Activated naive CD8-positive, alpha-beta T cell treated with anti-CD3 and anti-CD28 coated beads, Interleukin-2, amount 10 ng/mL, durations not matched to agents 7 days and 5 days (primary cell): ENCODE results near the gene SRBD1. TPM values are rescaled to one million over a fixed set of nuclear protein-coding genes. Genes with fewer than 3 reads are reported as not detected.

ENCODE experiments used
- ATAC-seq: fragments of 150-1000 bp; cut with Tn5 transposase; one replicate; pipeline ENCODE4 v1.10.0; 2021; ENCODE audit warnings: low read depth, moderate library complexity
- POLR2A ChIA-PET: fragments of 350-600 bp; sonication (Branson Sonifier 250); formaldehyde crosslinking; loops from one replicate; lab custom pipeline; 2021; ENCODE audit warnings: antibody characterized with exemption; lab: Charles Lee
- DNase-seq: peaks from one replicate; pipeline ENCODE4 v3.0.0; 2021
- H3K27ac Mint-ChIP-seq: one replicate; pipeline ENCODE4 v1.8.0; 2022; ENCODE audit warnings: mild to moderate bottlenecking, mixed read lengths
- H3K27me3 Mint-ChIP-seq: one replicate; pipeline ENCODE4 v1.8.0; 2022; ENCODE audit warnings: mild to moderate bottlenecking, moderate library complexity, mixed read lengths
- H3K36me3 Mint-ChIP-seq: one replicate; pipeline ENCODE4 v1.8.0; 2021; ENCODE audit warnings: mild to moderate bottlenecking, mixed read lengths
- H3K4me1 Mint-ChIP-seq: one replicate; pipeline ENCODE4 v1.8.0; 2021; ENCODE audit warnings: mixed read lengths
- H3K4me3 Mint-ChIP-seq: one replicate; pipeline ENCODE4 v1.8.0; 2022; ENCODE audit warnings: mild to moderate bottlenecking, moderate library complexity, mixed read lengths
- H3K9me3 Mint-ChIP-seq: one replicate; pipeline ENCODE4 v1.8.0; 2021; ENCODE audit warnings: mixed read lengths
- total RNA-seq, 2 experiments: library from RNA; stranded (reverse); gene quantifications; one replicate each; pipeline ENCODE4 v1.2.3, GENCODE V29; 2021

Gene SRBD1
- total RNA-seq, 2 experiments from 2014 or later: 20.5 to 23.9 TPM

DNA sequence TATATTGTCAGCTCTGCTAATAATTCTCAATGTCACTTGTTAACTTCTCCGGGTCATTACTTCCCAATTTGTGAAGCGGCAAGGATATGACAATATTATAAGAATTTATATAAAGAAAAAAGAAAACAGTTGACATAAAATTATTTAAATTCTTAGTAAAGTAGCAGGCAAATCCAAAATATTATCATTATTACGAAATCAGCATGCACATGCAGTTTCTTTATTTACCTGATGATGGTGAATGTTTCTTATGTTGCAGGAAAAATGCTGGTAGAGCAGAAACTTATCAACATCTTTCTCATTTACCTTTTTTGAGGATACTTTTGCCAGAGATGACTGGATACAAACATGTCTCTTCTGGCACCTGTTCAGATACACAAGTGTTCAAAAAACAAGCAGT lies 38.1 kb downstream of the SRBD1 start:
- peaks cover 35% of the 10 kb centered on the region for H3K36me3 Mint-ChIP-seq
- ATAC-seq (no peak), DNase-seq (no peak)
- H3K27ac Mint-ChIP-seq: no peak overlapping the region
- no peaks in the 10 kb centered on the region for H3K27me3 Mint-ChIP-seq
- H3K4me3 Mint-ChIP-seq: no peak overlapping the region
- POLR2A ChIA-PET: no interaction called here
- peaks cover 6% of the 10 kb centered on the region for H3K4me1 Mint-ChIP-seq
- peaks cover 3% of the 10 kb centered on the region for H3K9me3 Mint-ChIP-seq

DNA sequence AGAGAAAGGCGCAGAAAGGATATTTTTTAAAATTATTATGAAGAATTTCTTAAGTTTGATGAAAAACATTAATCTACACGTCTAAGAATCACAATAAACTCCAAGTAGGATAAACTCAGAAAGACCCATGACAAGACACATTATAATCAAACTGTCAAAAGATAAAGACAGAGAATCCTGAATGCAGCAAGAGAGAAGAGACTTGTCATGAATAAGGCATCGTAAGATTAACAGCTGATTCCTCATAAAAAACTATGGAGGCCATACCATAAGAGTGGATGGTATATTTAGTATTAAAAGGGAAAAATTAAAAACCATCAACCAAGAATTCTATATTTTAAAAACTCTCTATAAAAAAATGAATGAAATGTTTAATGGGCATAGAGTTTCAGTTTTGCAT lies 39.1 kb downstream of the SRBD1 start:
- ATAC-seq (no peak), DNase-seq (no peak)
- Mint-ChIP-seq H3K36me3 (peaks cover 37% of the 10 kb centered on the region), H3K9me3 (peaks cover 3% of the 10 kb centered on the region), H3K27ac (no peak overlapping the region), H3K27me3 (no peaks in the 10 kb centered on the region), H3K4me1 (peaks cover 8% of the 10 kb centered on the region), H3K4me3 (no peak overlapping the region)
- POLR2A ChIA-PET: no interaction called here

DNA sequence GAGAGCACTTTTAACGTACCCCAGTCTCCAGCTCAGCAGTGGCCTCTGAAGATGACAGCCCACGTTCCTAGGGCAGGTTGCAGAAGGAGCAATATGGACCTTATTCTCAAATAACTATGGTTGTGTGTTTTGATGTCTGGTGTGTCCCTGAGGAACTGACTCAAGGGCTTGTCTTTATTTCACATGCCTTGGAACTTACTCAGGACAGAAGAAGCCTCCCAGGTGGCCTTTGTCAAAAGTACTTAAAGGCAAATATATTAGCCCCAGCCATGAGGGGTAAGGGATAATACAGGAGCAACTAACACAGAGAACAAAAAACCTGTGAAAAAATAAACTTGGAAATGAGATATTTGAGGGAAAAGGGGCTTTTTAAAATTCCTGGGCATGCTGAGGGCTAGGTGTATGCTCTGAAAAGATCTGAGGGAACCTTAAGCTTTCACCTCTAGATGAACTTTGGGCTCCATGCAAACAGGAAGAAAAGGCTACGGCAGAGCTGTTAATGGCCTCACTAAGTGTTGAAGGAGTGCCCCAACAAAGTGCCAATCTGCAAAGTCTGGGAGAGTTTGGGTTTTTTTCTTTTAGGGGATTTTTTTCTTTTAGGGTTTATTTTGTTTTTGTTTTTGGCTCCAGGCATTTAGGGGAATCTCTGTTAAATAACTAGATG lies 40.3 kb downstream of the SRBD1 start:
- peaks cover 3% of the 10 kb centered on the region for H3K9me3 Mint-ChIP-seq
- peaks cover 8% of the 10 kb centered on the region for H3K4me1 Mint-ChIP-seq
- ATAC-seq (no peak), DNase-seq (no peak)
- H3K4me3 Mint-ChIP-seq: no peak overlapping the region
- no peak overlapping the region for H3K27ac Mint-ChIP-seq
- H3K27me3 Mint-ChIP-seq: no peaks in the 10 kb centered on the region
- POLR2A ChIA-PET: no interaction called here
- peaks cover 35% of the 10 kb centered on the region for H3K36me3 Mint-ChIP-seq

DNA sequence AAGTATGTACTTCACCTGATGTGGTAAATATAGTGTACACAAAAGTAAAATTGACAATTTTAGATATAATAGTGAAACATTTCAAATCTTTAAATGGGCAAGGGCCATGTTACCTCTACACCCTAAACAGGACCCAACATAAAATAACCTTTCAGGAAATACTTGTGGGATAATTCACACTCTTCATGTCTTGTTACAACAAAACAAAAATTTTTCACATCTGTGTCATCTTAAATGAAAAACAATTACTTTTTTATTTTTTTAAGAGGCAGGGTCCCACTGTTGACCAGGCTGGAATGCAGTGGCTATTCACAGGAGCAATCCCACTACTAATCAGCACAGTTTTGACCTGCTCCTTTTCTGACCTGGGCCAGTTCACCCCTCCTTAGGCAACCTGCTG lies 42.1 kb downstream of the SRBD1 start:
- H3K27me3 Mint-ChIP-seq: no peaks in the 10 kb centered on the region
- H3K9me3 Mint-ChIP-seq: peaks cover 3% of the 10 kb centered on the region
- H3K36me3 Mint-ChIP-seq: peaks cover 39% of the 10 kb centered on the region
- peaks cover 8% of the 10 kb centered on the region for H3K4me1 Mint-ChIP-seq
- POLR2A ChIA-PET: no interaction called here
- H3K27ac Mint-ChIP-seq: peak overlapping the region; percentile 47
- ATAC-seq: no peak
- H3K4me3 Mint-ChIP-seq: no peak overlapping the region
- DNase-seq: no peak

DNA sequence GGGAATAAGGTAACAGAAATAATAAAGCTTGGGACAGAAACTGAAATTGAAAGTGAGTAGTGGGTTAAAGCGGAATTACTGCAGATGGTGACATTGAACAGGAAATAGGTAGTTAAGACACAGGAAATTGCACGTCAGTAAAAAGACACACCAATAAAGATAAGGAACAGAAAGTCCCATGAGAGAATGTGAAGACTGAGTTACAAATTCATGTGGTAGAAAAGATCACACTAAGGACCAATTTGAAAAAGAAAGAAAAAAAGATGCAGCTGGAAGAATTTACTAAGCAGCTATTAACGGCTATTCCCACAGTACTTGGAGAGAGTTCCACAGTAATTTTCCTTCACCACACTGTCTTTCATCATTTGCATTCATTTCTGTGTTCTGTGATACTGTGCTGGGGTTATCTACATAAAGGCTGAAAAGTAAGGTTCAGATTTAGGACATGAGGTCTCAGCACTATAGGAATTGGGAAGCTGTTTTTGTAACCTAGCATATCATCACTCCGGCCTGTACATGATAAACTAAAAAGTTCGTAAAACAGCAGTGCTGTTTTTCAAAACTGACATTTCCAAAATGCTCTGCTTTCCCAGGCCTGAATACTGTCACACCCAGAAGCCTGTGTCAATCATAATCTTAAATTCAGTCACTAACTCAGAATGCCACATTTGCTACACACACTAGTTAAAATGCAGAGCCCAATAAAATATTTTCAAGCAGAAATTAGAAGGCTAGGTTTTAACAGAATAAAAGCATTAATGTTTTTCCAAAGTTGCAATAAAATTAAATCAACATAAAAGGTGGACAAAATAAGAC lies 42.9 kb downstream of the SRBD1 start:
- POLR2A ChIA-PET: interaction anchor here (0.7 to 0.8 kb wide), 2 partner anchors 43 to 82 kb away, joined by 4 read pairs; partner anchors contain the start of gene SRBD1
- DNase-seq (no peak), ATAC-seq (peak; percentile 96)
- no peaks in the 10 kb centered on the region for H3K27me3 Mint-ChIP-seq
- peak overlapping the region; percentile 88 for H3K4me3 Mint-ChIP-seq
- H3K4me1 Mint-ChIP-seq: peaks cover 10% of the 10 kb centered on the region
- H3K36me3 Mint-ChIP-seq: peaks cover 38% of the 10 kb centered on the region
- H3K27ac Mint-ChIP-seq: peak overlapping the region; percentile 91
- H3K9me3 Mint-ChIP-seq: peaks cover 3% of the 10 kb centered on the region

DNA sequence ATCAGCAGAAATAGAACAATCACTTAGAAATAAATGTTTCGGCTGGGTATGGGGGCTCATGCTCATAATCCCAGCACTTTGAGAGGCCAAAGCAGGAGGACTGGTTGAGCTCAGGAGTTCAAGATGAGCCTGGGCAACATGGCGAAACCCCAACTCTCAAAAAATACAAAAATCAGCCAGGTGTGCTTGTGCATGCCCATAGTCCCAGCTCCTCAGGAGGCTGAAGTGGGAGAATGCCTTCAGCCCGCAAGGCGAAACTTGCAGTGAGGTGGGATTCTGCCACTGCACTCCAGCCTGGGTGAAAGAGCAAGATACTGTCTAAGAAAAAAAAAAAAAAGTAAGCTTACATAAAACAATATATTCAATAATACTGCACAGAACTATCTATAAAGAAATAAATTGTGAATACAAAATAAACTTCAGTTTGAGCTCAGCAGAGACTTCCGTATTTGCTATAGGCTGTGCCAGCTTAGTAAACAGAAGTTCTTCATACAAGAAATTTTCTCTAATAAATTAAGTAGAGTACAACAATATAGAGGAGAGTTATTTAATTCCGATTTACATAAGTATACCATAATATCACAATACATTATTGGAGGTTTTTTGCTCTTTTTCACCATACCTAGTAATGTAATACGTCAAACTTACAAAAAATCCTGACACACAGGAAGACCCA lies 43.6 kb downstream of the SRBD1 start:
- peaks cover 10% of the 10 kb centered on the region for H3K4me1 Mint-ChIP-seq
- ATAC-seq (no peak), DNase-seq (peak; percentile 37)
- H3K4me3 Mint-ChIP-seq: peak overlapping the region; percentile 88
- H3K27ac Mint-ChIP-seq: peak overlapping the region; percentile 91
- no peaks in the 10 kb centered on the region for H3K27me3 Mint-ChIP-seq
- POLR2A ChIA-PET: interaction anchor here (0.5 to 0.8 kb wide), 5 partner anchors 18 to 786 kb away, joined by 3 to 5 read pairs (median 4); partner anchors contain the start of gene SRBD1
- H3K36me3 Mint-ChIP-seq: peaks cover 35% of the 10 kb centered on the region
- H3K9me3 Mint-ChIP-seq: peaks cover 3% of the 10 kb centered on the region

DNA sequence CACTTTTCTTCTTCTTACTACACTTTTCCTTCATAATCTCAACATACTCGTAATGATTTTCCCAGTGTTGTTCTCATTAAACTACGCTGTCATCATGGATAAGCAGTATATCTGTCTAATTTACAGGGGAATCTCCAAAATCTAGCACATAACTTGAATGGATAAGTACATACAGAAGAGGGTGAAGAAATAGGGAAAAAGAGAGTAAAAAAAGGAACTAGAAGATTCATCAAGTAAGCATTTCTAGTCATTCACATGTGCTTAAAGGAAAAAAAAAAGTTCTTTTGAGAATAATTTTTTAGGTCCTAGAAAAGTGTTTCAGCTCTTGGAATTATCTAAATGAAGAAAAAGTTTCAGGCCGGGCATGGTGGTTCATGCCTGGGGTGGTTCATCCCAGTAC lies 51.6 kb downstream of the SRBD1 start:
- H3K4me1 Mint-ChIP-seq: peaks cover 13% of the 10 kb centered on the region
- peaks cover 45% of the 10 kb centered on the region for H3K36me3 Mint-ChIP-seq
- ATAC-seq (no peak), DNase-seq (no peak)
- no peak overlapping the region for H3K27ac Mint-ChIP-seq
- H3K9me3 Mint-ChIP-seq: peaks cover 3% of the 10 kb centered on the region
- POLR2A ChIA-PET: no interaction called here
- no peak overlapping the region for H3K4me3 Mint-ChIP-seq
- no peaks in the 10 kb centered on the region for H3K27me3 Mint-ChIP-seq

DNA sequence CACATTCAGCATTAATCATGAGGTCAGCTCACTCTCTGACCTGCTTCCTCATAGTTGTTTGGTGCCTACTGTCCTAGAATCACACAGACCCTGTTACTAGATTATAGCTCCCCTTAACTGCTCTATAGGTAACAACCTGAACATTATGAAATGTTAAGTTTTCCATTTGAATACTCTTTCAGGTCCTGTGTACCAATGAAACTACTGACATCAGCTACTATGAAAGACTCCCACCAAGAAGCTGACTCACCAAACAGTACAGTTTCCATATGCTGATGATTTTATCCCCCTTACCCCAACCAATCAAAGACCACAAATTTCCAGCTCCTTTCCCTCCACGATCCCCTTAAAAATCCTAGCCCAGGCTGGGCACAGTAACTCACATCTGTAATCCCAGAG lies 56.3 kb downstream of the SRBD1 start:
- peaks cover 49% of the 10 kb centered on the region for H3K36me3 Mint-ChIP-seq
- DNase-seq (no peak), ATAC-seq (no peak)
- no peak overlapping the region for H3K4me3 Mint-ChIP-seq
- no peaks in the 10 kb centered on the region for H3K27me3 Mint-ChIP-seq
- H3K27ac Mint-ChIP-seq: no peak overlapping the region
- POLR2A ChIA-PET: no interaction called here
- peaks cover 19% of the 10 kb centered on the region for H3K4me1 Mint-ChIP-seq
- peaks cover 5% of the 10 kb centered on the region for H3K9me3 Mint-ChIP-seq

DNA sequence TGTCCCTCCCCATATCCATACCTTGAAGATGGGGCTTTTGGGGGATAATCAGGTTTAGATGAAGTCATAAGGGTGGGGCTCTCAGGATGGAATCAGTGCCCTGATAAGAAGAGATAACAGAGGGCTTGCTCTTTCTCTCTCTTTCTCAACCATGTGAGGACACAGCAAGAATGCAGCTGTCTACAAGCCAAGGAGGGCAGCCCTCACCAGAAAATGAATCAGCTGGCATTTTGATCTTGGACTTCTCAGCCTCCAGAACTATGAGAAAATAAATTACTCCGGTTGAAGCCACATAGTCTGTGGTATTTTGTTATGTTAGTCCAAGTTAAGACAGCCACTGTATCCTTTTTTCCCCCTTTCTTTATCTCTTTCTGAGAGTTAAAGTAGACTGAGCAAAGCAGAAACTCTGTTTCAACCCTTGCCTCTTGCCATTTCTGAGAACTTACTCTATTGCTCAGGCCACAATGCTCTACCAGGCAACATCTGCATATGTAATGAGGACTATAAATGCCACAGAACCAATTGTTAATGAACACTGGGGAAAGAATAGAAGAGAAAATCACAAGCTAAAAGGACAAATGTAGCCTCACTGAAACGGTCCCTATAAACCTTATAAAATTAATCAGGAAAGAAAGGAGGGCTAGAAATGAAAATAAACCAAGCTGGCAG lies 56.9 kb downstream of the SRBD1 start:
- Mint-ChIP-seq H3K4me1 (peaks cover 17% of the 10 kb centered on the region), H3K36me3 (peaks cover 43% of the 10 kb centered on the region), H3K9me3 (peaks cover 3% of the 10 kb centered on the region), H3K27me3 (no peaks in the 10 kb centered on the region), H3K27ac (no peak overlapping the region), H3K4me3 (no peak overlapping the region)
- ATAC-seq: no peak
- DNase-seq: no peak
- POLR2A ChIA-PET: no interaction called here

DNA sequence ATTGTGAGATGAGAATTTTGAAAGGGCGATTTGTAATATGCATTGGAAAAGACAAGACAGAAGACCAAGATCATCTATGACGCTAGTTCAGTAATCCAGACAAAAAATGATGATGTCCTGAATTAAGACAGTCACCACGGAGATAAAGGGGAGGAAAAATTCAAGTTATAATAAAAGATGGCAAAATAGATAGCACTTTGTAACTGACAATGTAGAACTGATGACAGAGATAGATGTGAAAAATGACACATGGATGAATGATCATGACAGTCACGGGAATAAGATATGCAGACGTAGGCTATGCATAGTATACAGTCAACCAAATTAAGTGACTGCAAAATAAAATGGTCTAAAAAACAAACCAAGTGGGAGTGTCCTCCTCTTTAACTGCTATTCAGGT lies 59.2 kb downstream of the SRBD1 start:
- peaks cover 13% of the 10 kb centered on the region for H3K4me1 Mint-ChIP-seq
- H3K4me3 Mint-ChIP-seq: no peak overlapping the region
- no peaks in the 10 kb centered on the region for H3K27me3 Mint-ChIP-seq
- peaks cover 43% of the 10 kb centered on the region for H3K36me3 Mint-ChIP-seq
- H3K27ac Mint-ChIP-seq: no peak overlapping the region
- POLR2A ChIA-PET: no interaction called here
- ATAC-seq (no peak), DNase-seq (no peak)
- H3K9me3 Mint-ChIP-seq: peaks cover 3% of the 10 kb centered on the region

DNA sequence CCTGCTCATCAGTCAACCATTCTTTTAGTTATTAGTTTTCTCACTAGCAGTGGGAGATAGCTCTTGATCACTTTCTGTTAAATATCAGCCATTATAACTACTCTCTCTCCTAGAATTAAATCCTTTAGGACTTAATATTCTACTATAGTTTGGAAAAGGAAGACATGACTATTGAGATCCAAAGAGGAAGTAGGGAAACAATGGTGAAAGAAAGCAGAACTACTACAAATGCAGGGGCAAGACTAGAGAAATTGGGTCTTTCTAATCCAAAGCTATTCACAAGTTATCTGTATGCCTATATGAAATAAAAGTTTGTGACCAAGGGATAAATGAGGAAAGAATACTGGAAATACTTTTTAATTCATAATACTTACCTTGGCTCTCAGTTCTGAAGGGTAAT lies 65.1 kb downstream of the SRBD1 start:
- no peak overlapping the region for H3K4me3 Mint-ChIP-seq
- DNase-seq: no peak
- POLR2A ChIA-PET: no interaction called here
- peaks cover 5% of the 10 kb centered on the region for H3K4me1 Mint-ChIP-seq
- ATAC-seq: no peak
- H3K9me3 Mint-ChIP-seq: peaks cover 5% of the 10 kb centered on the region
- no peaks in the 10 kb centered on the region for H3K27me3 Mint-ChIP-seq
- peaks cover 50% of the 10 kb centered on the region for H3K36me3 Mint-ChIP-seq
- no peak overlapping the region for H3K27ac Mint-ChIP-seq

DNA sequence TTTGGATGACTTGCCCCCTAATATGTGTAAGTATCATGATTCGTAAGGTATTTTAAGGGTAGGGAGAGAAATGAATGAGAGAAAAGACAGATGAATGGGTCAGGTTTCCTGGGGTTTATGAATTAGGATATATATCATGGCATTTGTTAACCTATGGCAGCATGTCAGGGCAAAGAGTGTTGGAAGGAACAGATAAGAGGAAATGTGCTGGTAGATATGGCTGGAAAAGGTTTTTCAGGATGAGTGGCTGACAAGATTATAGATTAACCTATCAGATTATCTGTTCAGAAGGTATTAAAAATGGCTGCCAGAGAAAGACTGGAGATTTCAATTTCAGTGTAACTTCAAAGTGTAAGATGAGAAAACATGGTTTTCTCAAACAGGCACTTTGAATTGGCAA lies 67.8 kb downstream of the SRBD1 start:
- no peak overlapping the region for H3K27ac Mint-ChIP-seq
- no peaks in the 10 kb centered on the region for H3K27me3 Mint-ChIP-seq
- no peaks in the 10 kb centered on the region for H3K4me1 Mint-ChIP-seq
- peaks cover 5% of the 10 kb centered on the region for H3K9me3 Mint-ChIP-seq
- no peak for DNase-seq
- POLR2A ChIA-PET: no interaction called here
- ATAC-seq: no peak
- no peak overlapping the region for H3K4me3 Mint-ChIP-seq
- H3K36me3 Mint-ChIP-seq: peaks cover 52% of the 10 kb centered on the region

DNA sequence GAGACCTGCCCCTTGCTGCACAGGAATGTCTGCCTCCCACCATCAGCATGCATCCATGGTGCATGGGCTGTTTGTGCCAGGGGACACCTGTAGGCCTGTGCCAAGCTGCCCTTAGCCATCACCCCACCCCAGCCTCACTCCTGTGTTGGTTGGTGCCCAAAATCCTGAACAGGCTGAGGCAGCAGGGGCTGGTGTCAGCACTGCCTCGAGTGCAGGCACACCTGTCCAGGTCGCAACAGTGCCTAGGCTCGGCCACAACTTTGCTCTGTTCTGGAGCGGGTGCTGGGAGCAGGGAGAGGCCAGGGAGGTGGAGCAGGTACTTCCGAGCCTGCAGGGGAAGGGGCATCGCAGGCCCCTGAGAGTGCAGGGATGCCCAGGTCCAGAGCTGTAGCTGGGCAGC lies 69.1 kb downstream of the SRBD1 start:
- Mint-ChIP-seq H3K4me1 (no peaks in the 10 kb centered on the region), H3K27ac (no peak overlapping the region)
- POLR2A ChIA-PET: no interaction called here

More for the DNA sequence above, 69.1 kb downstream of the SRBD1 start:
- DNase-seq (no peak), ATAC-seq (no peak)
- H3K4me3 Mint-ChIP-seq: no peak overlapping the region
- no peaks in the 10 kb centered on the region for H3K27me3 Mint-ChIP-seq
- H3K36me3 Mint-ChIP-seq: peaks cover 58% of the 10 kb centered on the region
- peaks cover 5% of the 10 kb centered on the region for H3K9me3 Mint-ChIP-seq
